Measurements from ENCODE around the gene PTPRM. TPM values are rescaled to one million over a fixed set of nuclear protein-coding genes. Genes with fewer than 3 reads are reported as not detected.

The PTPRM gene
- 59.8 and 65.5 TPM in 2 replicates for total RNA-seq

DNA sequence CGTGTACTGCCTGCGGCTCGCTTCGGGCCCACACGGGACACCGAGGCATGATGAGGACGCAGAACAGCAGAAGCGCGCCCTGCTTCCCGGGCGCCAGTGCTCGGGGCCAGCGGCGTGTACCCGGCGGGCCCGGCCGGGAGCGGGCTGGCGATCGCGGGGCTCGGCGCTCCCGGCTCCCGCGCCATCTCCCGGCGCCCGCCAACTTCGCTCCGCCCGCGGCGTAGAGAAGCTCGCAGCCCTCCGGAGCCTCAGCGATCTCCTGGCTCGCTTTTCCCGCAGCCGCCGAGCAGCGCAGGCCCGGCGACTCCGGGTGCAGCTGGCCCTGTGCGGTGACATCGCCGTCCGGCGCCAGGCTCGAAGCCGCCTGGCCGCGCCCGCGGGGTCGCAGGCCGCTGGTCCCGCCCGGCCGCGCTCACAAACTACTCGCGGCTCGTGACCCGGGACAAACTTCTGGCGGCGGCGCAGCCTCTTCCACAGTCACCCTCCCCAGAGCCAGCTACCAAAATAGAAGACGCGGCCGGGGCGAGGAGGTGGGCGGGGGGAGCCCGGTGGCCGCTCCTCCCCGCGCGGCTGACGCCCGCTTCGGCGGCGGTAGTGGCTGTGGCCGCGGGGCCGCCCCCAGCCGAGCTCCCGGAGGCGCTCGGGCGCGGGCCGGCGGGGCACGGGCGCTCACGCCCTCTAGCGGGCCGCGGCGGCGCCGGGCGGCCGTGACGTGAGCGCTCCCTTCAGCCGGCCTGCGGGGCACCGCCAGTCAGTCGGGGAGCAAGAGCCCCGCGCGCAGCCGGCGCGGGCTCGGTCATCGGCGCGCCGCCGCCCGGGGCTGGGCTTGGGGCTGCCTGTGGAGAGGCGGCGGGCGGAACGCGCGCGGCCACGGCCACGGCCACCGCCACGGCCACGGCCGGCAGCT, at the start of gene PTPRM:
Gene PTPRM, plus strand, starts transcription at position 750 of the 907 bp plus-strand sequence. CDS start 503 bp downstream, outside the sequence.
- peak within 1 kb of the TSS; percentile 92 for H3K4me3 ChIP-seq (ENCODE audit: low read depth, low read length)
- peak; percentile 12 for DNase-seq (ENCODE audit: low read depth)
- no peaks in the 10 kb centered on the region for H3K36me3 ChIP-seq (ENCODE audit: control insufficient read depth, insufficient read depth, low read length)
- TF ChIP-seq, protein P1, sequence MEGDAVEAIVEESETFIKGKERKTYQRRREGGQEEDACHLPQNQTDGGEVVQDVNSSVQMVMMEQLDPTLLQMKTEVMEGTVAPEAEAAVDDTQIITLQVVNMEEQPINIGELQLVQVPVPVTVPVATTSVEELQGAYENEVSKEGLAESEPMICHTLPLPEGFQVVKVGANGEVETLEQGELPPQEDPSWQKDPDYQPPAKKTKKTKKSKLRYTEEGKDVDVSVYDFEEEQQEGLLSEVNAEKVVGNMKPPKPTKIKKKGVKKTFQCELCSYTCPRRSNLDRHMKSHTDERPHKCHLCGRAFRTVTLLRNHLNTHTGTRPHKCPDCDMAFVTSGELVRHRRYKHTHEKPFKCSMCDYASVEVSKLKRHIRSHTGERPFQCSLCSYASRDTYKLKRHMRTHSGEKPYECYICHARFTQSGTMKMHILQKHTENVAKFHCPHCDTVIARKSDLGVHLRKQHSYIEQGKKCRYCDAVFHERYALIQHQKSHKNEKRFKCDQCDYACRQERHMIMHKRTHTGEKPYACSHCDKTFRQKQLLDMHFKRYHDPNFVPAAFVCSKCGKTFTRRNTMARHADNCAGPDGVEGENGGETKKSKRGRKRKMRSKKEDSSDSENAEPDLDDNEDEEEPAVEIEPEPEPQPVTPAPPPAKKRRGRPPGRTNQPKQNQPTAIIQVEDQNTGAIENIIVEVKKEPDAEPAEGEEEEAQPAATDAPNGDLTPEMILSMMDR (IDR thresholded peaks at IDR 0.05; ENCODE audit: insufficient read depth, low read length, poor library complexity, severe bottlenecking), result no peak
- no peaks in the 10 kb centered on the region for H3K27me3 ChIP-seq (ENCODE audit: control insufficient read depth, insufficient read depth, low read length)

DNA sequence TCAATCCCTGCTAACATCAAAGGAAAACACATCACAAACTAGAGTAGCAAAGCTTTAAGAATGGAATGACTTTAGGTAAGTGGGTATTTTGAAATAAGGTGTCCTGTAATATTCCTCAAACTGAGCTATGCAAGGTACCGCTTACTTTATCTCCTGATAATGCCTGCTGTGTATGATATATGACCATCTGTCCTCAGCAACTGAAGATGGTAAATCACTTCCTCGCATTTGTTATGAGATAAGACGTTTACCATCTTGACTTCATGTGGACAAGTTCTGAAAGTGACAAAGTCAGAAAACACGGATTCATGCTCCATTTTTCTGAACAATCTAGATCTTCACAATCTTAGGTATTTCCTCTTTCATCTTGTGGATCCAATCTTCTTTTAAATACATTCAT, 49.3 kb upstream of the PTPRM start:
- H3K36me3 ChIP-seq (ENCODE audit: control insufficient read depth, insufficient read depth, low read length), result no peaks in the 10 kb centered on the region
- no peak overlapping the region for H3K4me3 ChIP-seq (ENCODE audit: low read depth, low read length)
- TF ChIP-seq, protein P1 (IDR thresholded peaks at IDR 0.05; ENCODE audit: insufficient read depth, low read length, poor library complexity, severe bottlenecking), result no peak
- no peaks in the 10 kb centered on the region for H3K27me3 ChIP-seq (ENCODE audit: control insufficient read depth, insufficient read depth, low read length)
- no peak for DNase-seq (ENCODE audit: low read depth)

DNA sequence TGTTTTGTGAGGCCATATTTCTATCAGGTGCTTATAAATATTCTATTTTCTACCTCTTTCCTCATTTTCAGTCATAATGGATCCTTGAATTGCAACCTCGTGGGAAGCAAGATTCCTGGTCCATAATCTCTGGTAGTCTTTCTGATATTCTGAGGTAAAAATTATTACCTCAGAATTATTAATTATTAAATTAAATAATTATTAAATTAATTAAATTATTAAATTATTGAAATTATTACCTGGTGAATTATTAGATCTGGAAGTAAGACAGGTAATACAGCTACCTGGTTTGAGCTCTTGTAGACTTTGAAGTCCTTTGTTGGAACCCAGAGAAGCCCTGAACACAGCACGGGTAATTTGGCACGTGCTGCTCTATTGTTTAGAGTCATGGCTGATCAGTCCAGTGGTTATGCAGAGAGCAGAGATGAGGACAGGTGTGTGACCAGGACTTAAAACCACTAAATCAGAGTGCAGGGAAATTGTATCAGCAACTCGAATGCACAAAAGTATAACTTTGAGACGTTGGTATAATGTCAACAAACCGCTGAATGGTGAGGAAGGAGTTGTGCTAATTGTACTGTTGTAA, 46.8 kb upstream of the PTPRM start:
- H3K4me3 ChIP-seq (ENCODE audit: low read depth, low read length), result no peak overlapping the region
- TF ChIP-seq, protein P1 (IDR thresholded peaks at IDR 0.05; ENCODE audit: insufficient read depth, low read length, poor library complexity, severe bottlenecking), result no peak
- no peaks in the 10 kb centered on the region for H3K27me3 ChIP-seq (ENCODE audit: control insufficient read depth, insufficient read depth, low read length)
- H3K36me3 ChIP-seq (ENCODE audit: control insufficient read depth, insufficient read depth, low read length), result no peaks in the 10 kb centered on the region
- no peak for DNase-seq (ENCODE audit: low read depth)

DNA sequence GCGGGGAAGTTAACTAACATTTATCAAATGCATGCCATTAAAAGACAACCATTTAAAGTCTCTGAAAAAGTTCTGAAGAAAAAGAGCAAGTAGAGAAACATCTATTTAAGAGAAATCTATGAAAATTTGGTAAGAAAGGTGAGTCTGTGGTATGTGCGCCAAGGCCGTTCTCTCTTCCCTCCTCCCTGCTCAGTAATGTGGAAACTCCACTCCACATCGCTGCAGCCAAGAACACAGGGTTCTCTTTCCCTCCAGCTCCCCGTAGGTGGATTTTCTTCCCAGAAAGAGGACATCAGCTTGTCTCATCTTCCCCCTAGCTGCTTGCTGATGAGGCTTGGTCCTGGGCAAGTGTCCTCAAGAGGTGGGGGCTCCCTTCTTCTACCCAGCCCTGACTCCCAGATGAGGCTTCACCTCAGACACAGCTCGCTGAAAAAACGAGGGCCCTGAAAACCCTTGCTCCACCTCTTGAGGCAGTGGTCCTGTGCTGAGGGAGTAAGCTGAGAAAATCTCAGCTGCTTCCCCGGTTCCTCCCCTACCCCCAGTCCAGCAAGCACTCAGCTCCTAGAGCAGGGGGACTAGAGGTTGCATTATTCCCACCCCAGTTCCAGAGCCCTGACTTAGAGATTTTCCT, 45.8 kb upstream of the PTPRM start:
- Histone ChIP-seq H3K4me3 (ENCODE audit: low read depth, low read length) (no peak overlapping the region), H3K36me3 (ENCODE audit: control insufficient read depth, insufficient read depth, low read length) (no peaks in the 10 kb centered on the region), H3K27me3 (ENCODE audit: control insufficient read depth, insufficient read depth, low read length) (no peaks in the 10 kb centered on the region)
- TF ChIP-seq, protein P1 (IDR thresholded peaks at IDR 0.05; ENCODE audit: insufficient read depth, low read length, poor library complexity, severe bottlenecking), result no peak
- DNase-seq (ENCODE audit: low read depth), result no peak

DNA sequence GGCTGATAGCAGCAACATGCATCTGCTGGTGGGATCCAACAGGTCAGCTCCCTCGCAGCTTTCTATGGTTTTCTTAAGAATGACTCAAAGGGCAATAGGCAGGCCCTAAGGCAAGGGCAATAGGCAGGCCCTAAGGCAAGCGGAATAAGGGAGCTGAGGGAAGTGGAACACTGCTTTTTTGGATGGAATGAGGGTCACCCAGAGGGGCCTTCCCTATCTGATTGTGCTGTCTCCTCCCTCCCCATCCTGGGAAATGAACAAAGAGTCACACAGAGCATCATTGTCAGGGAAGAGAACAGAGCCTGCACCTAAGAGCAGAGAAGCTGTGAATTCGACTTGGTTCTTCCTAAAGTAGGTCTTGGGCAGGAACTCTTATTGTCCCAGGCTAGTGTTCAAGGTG, 43.3 kb upstream of the PTPRM start:
- TF ChIP-seq, protein P1 (IDR thresholded peaks at IDR 0.05; ENCODE audit: insufficient read depth, low read length, poor library complexity, severe bottlenecking), result no peak
- DNase-seq (ENCODE audit: low read depth), result no peak
- no peaks in the 10 kb centered on the region for H3K36me3 ChIP-seq (ENCODE audit: control insufficient read depth, insufficient read depth, low read length)
- H3K4me3 ChIP-seq (ENCODE audit: low read depth, low read length), result no peak overlapping the region
- H3K27me3 ChIP-seq (ENCODE audit: control insufficient read depth, insufficient read depth, low read length), result no peaks in the 10 kb centered on the region
